ENCODE data around the gene PLP1. TPM values are rescaled to one million over a fixed set of nuclear protein-coding genes. Genes with fewer than 3 reads are reported as not detected.

The PLP1 gene
- total RNA-seq, 1 experiment from 2014 or later, result 88.3 TPM

GRCh38 chrX:103734125-103734760, 42.4 kb upstream of the PLP1 start:
- Histone ChIP-seq H3K79me1 (ENCODE audit: insufficient read depth, low read depth, low read length, poor library complexity, severe bottlenecking) (no peaks in the 10 kb centered on the region), H3K4ac (ENCODE audit: low read depth, low read length) (no peak overlapping the region), H2BK12ac (ENCODE audit: insufficient read length, low read depth, low read length) (no peak overlapping the region), H3K27me3 (ENCODE audit: insufficient read depth, low read length) (no peaks in the 10 kb centered on the region), H4K20me1 (ENCODE audit: control insufficient read depth, insufficient read depth, insufficient read length) (no peaks in the 10 kb centered on the region), H3K23me2 (ENCODE audit: insufficient read length, low read depth, low read length, poor library complexity, severe bottlenecking) (no peaks in the 10 kb centered on the region), H2BK15ac (ENCODE audit: low read depth, low read length) (no peak overlapping the region), H3K4me1 (ENCODE audit: insufficient read depth, low read length) (peaks cover 16% of the 10 kb centered on the region; the same call in 1 of the 2 replicates), H2BK120ac (ENCODE audit: low read depth, low read length, poor library complexity, severe bottlenecking) (no peak overlapping the region), H3K4me2 (ENCODE audit: insufficient read depth, insufficient read length, low read length) (no peak overlapping the region), H3K9ac (ENCODE audit: extremely low read depth, insufficient read length, low read length) (no peak overlapping the region), H3K56ac (ENCODE audit: insufficient read length, low read depth, low read length) (no peak overlapping the region), H3K14ac (ENCODE audit: insufficient read depth, low read length) (no peak overlapping the region), H3K18ac (ENCODE audit: insufficient read length, low read depth, low read length) (no peak overlapping the region), H2BK5ac (ENCODE audit: insufficient read length, low read length) (no peak overlapping the region), H3K23ac (ENCODE audit: insufficient read length, low read depth, low read length) (no peak overlapping the region), H4K91ac (ENCODE audit: insufficient read length, low read depth, low read length) (no peak overlapping the region), H2AK5ac (ENCODE audit: insufficient read length, low read length) (no peak overlapping the region), H4K5ac (ENCODE audit: insufficient read length, low read depth, low read length) (no peak overlapping the region), H3K79me2 (ENCODE audit: insufficient read depth, low read length) (no peaks in the 10 kb centered on the region), H3K9me3 (ENCODE audit: control insufficient read depth, low read depth, low read length) (no peaks in the 10 kb centered on the region), H3T11ph (ENCODE audit: low read length) (no peak overlapping the region), H2AFZ (ENCODE audit: low read length) (no peak overlapping the region), H2BK20ac (ENCODE audit: low read depth, low read length, poor library complexity, severe bottlenecking) (no peak overlapping the region), H3K27ac (ENCODE audit: insufficient read length, low read depth, low read length) (no peak overlapping the region), H4K8ac (replicated peaks; ENCODE audit: insufficient read length, low read depth, low read length) (no peak overlapping the region)
- peaks cover 0 to 47% of the 10 kb centered on the region in 2 experiments; a peak in 2 of 5 replicates for H3K9me3 Mint-ChIP-seq
- no peak for DNase-seq
- H3K27ac Mint-ChIP-seq, result no peak overlapping the region; a peak in 1 of 7 replicates
- peaks cover 37 to 48% of the 10 kb centered on the region in 2 experiments for H3K4me1 Mint-ChIP-seq
- no peaks in the 10 kb centered on the region for H3K36me3 Mint-ChIP-seq (ENCODE audit: insufficient read depth in 1 of 3, low read depth in 3 of 3)
- no CpG with 5 or more reads among the region's 4 CpGs for WGBS (ENCODE audit: extremely low coverage, insufficient read length, low lambda C conversion rate)
- peaks cover 8% of the 10 kb centered on the region for H3K27me3 Mint-ChIP-seq (ENCODE audit: low read depth)
- no peak for TF ChIP-seq CTCF (conservative IDR thresholded peaks at IDR 0.05)
- H3K4me3 Mint-ChIP-seq, result no peak overlapping the region

Data from H9 (cell line).